ENCODE data around the gene TBK1.

TBK1 gene

DNA sequence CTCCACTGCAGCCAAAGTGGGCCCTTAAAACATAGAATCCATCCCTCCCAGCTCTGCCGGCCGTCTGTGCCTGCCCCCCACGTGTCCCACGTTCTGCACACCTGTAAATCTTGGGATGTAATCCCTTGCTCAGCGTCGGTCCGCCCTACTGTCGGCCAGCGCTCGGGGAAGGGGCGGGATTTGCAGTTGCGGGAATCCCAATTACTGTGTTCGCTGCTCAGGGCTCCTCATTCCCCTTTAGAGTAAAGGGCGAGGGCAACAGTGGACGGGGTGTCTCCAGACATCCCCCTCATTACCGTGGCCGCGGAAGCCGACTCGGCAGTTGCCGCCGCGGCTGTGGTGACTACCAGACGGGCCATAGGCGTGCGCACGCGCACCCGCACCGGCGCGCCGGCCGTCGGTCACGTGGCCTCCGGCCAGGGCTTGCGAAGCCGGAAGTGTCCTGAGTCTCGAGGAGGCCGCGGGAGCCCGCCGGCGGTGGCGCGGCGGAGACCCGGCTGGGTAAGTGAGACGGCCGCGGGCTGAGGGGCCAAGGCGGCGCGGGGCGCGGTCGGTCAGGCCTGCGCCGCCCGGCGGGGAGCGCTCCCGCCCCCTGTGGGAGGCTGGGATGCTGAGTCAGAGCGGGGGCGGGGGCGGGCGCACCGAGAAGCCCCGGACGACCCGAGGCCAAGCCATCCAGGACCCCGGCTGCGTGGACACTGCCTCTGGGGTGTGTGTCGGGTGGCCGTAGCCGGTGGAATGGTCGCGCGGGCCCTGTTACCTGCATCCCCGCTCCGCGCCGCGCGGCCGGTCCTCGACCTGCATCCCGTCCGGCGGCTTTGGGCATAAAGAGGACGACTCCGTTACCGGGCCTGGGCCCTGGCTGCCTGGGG, at the start of gene TBK1:
Gene TBK1 (plus strand): TSS at position 434 of the 872 bp plus-strand sequence. CDS start 3,751 bp downstream, outside the sequence.
- TF ChIP-seq CTCF (IDR thresholded peaks at IDR 0.05; ENCODE audit: borderline replicate concordance, insufficient read depth, low read depth, low read length): 0 out of 2 replicates have a peak, but pooled peaks have one; percentile 18
- H3K4me3 ChIP-seq (ENCODE audit: low read depth, low read length): peak within 1 kb of the TSS; percentile 89

DNA sequence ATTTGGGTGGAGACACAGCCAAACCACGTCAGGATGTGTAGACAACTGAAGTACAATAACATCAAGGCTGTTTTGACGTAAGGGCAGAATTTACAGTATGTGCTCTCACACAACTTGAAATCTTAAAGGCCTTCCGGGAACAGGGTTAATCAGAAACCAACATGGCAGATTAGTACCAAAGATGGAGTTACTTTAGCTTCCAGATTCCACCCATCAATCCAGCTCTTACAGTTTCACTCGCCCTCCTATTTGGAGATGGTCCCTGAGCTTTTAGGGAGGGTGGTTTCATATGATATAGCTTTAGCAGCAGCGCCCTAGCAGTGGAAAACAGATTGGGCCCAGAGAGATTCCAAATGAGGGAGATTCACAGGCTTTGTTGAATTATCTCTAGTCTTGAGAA, 49.7 kb upstream of the TBK1 start:
- no peak overlapping the region for H3K4me3 ChIP-seq (ENCODE audit: low read depth, low read length)
- TF ChIP-seq CTCF (IDR thresholded peaks at IDR 0.05; ENCODE audit: borderline replicate concordance, insufficient read depth, low read depth, low read length): no peak

- no peak for TF ChIP-seq CTCF (IDR thresholded peaks at IDR 0.05; ENCODE audit: borderline replicate concordance, insufficient read depth, low read depth, low read length)
- peak within 1 kb of the TSS; percentile 68 for H3K4me3 ChIP-seq (ENCODE audit: low read depth, low read length)
Observed at GRCh38 chr12:64403707-64404469, 48.0 kb upstream of the TBK1 start, which contains the start of gene XPOT. Gene XPOT, plus strand, starts transcription at chr12:64404392. Its CDS starts 5,644 bp downstream, at chr12:64410036.

- H3K4me3 ChIP-seq (ENCODE audit: low read depth, low read length): peak overlapping the region; percentile 68
- TF ChIP-seq CTCF (IDR thresholded peaks at IDR 0.05; ENCODE audit: borderline replicate concordance, insufficient read depth, low read depth, low read length): no peak
Observed at GRCh38 chr12:64404470-64405256, 47.3 kb upstream of the TBK1 start.

DNA sequence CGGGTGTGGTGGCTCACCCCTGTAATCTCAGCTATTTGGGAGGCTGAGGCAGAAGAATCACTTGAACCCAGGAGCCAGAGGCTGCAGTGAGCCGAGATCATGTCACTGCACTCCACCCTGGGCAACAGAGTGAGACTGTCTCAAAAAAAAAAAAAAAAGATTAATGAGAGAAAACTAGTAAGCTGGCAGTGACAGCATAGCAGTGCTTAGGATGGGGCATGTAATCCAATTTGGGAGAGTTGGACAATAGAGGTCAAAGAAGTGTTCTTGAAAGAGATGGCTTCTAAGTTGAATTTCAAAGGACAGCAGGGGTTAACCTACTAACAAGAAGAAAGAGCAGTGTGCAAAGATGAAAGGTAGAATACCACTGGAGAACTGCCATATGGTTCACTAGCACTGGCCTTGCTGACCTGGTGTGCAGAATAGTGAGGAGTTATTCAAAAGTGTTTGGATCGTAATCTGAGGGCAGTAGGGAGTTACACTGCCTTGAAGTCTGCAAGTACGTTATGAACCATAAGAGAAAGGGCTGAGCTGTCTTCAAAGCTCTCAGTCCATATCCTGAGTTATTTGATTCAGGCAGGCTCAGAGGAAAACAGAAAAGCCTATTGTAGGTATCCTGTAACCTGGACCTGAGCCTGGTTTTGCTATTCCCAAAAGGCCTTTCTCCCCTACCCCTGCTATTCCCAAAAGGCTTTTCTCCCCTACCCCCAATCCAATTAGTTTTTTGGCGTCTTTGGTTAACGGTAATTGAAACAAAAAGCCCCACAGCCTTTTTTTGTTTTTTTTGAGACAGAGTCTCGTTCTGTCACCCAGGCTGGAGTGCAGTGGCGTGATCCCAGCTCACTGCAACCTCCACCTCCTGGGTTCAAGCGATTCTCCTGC, 44.3 kb upstream of the TBK1 start:
- no peak for TF ChIP-seq CTCF (IDR thresholded peaks at IDR 0.05; ENCODE audit: borderline replicate concordance, insufficient read depth, low read depth, low read length)
- no peak overlapping the region for H3K4me3 ChIP-seq (ENCODE audit: low read depth, low read length)

GRCh38 chr12:64411427-64411826, 40.5 kb upstream of the TBK1 start:
- TF ChIP-seq CTCF (IDR thresholded peaks at IDR 0.05; ENCODE audit: borderline replicate concordance, insufficient read depth, low read depth, low read length): no peak
- no peak overlapping the region for H3K4me3 ChIP-seq (ENCODE audit: low read depth, low read length)
